WERI-Rb-1 (cell line): Measurements from ENCODE around the gene MMP2.

Experiments
- DNase-seq: peaks from one replicate; pipeline ENCODE4 v3.0.0-alpha.2; 2020
- H3K27ac ChIP-seq: fragments of 250-450 bp; sonication (Bioruptor Pico); 2 replicates; pipeline ENCODE4 v1.5.1; 2020; ENCODE audit warnings: mild to moderate bottlenecking, moderate library complexity
- H3K27me3 ChIP-seq: fragments of 250-450 bp; sonication (Bioruptor Pico); 2 replicates; pipeline ENCODE4 v1.5.1; 2021; ENCODE audit warnings: mild to moderate bottlenecking, low read depth, moderate library complexity; ENCODE audit not compliant: insufficient read depth, severe bottlenecking
- H3K36me3 ChIP-seq: fragments of 250-450 bp; sonication (Bioruptor Pico); 2 replicates; pipeline ENCODE4 v1.5.1; 2020; ENCODE audit warnings: mild to moderate bottlenecking, moderate library complexity
- H3K4me3 ChIP-seq: 2 replicates; pipeline ENCODE4 v1.5.1; 2011; ENCODE audit warnings: low read depth, mild to moderate bottlenecking, control low read depth, low read length
- H3K9me3 ChIP-seq: fragments of 250-450 bp; sonication (Bioruptor Pico); 2 replicates; pipeline ENCODE4 v1.5.1; 2021; ENCODE audit warnings: mild to moderate bottlenecking, moderate library complexity; ENCODE audit not compliant: severe bottlenecking
- TF ChIP-seq, protein P1 (sequence below): IDR thresholded peaks from 2 replicates; pipeline ENCODE4 v1.5.1; 2011; ENCODE audit warnings: low read depth, mild to moderate bottlenecking, control low read depth, inconsistent platforms, low read length

MMP2 gene

DNA sequence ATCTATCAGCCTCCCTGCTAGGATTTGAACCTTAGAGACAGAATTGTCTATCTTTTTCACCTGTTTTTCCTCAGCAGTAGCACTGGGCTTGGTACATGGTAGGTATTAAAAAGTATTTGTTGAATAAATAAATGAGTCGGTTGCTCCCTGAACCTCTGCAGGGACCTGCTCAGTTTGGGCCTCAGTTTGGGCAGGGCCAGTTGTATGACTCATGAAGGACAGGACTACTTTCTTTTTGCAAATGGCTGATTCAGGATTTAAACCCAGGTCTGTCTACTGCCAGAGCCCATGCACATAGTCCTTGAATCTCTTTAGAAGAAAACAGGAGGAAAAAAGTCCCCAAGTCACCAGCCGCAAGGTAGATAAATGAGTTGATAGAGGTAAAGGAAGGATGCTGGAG, 3.1 kb downstream of the MMP2 start:
- Histone ChIP-seq H3K27ac (no peak overlapping the region), H3K4me3 (no peak overlapping the region), H3K27me3 (no peaks in the 10 kb centered on the region), H3K36me3 (peaks cover 8% of the 10 kb centered on the region), H3K9me3 (no peaks in the 10 kb centered on the region)
- TF ChIP-seq, protein P1, sequence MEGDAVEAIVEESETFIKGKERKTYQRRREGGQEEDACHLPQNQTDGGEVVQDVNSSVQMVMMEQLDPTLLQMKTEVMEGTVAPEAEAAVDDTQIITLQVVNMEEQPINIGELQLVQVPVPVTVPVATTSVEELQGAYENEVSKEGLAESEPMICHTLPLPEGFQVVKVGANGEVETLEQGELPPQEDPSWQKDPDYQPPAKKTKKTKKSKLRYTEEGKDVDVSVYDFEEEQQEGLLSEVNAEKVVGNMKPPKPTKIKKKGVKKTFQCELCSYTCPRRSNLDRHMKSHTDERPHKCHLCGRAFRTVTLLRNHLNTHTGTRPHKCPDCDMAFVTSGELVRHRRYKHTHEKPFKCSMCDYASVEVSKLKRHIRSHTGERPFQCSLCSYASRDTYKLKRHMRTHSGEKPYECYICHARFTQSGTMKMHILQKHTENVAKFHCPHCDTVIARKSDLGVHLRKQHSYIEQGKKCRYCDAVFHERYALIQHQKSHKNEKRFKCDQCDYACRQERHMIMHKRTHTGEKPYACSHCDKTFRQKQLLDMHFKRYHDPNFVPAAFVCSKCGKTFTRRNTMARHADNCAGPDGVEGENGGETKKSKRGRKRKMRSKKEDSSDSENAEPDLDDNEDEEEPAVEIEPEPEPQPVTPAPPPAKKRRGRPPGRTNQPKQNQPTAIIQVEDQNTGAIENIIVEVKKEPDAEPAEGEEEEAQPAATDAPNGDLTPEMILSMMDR, result no peak
- no peak for DNase-seq

DNA sequence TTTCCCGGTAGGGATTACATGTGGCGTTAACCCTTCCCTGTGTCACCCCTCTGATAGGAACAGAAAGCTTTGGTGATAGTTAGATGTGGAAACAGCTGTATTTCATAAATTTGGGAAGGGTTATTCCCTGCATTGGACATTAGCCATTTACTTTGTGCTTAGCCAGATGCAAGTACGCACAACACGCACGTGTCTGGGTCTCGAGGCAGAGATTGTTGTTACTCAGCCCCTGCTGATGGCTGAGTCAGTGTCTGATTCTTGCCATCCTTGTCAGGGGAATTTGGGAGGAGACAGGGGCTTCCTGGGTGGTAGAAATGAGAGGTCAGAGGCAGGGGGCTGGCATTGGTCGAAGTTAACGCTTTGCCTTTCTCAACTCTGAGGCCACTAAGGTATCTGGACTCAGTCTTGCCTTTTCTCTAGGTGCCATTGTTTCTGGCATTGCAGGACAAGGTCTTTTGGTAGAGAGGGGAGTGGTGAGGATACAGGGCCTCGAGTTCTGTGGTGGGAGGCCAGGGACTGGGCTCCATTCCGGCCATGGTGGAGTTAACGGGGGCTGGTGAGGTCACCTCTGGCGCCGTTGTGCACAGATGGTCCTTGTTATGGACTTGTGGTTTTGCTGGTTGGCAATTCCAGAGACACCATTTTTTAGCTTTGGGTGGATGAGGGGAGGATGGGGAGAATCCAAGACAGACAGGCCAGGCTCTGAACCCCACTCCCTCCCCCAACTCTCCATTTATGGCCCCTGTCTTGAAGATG, 8.2 kb downstream of the MMP2 start:
- Histone ChIP-seq H3K4me3 (no peak overlapping the region), H3K27me3 (no peaks in the 10 kb centered on the region), H3K36me3 (peaks cover 8% of the 10 kb centered on the region), H3K9me3 (no peaks in the 10 kb centered on the region), H3K27ac (no peak overlapping the region)
- DNase-seq, result no peak
- TF ChIP-seq, protein P1, result no peak

DNA sequence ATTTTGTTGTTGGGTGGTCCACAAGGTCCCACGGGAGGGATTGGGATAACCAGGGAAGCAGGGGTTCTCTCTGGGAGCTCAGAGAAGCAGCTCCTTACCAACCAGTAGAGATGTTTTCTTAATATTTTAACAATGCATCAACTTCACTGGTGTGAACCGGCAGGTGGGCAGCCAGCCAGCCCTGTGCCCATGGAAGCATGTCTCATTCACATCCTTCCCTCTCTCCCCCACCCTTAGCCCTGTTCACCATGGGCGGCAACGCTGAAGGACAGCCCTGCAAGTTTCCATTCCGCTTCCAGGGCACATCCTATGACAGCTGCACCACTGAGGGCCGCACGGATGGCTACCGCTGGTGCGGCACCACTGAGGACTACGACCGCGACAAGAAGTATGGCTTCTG, 9.3 kb downstream of the MMP2 start:
- Histone ChIP-seq H3K9me3 (no peaks in the 10 kb centered on the region), H3K36me3 (peaks cover 6% of the 10 kb centered on the region), H3K27ac (no peak overlapping the region), H3K4me3 (no peak overlapping the region), H3K27me3 (no peaks in the 10 kb centered on the region)
- TF ChIP-seq, protein P1, result no peak
- DNase-seq, result no peak

DNA sequence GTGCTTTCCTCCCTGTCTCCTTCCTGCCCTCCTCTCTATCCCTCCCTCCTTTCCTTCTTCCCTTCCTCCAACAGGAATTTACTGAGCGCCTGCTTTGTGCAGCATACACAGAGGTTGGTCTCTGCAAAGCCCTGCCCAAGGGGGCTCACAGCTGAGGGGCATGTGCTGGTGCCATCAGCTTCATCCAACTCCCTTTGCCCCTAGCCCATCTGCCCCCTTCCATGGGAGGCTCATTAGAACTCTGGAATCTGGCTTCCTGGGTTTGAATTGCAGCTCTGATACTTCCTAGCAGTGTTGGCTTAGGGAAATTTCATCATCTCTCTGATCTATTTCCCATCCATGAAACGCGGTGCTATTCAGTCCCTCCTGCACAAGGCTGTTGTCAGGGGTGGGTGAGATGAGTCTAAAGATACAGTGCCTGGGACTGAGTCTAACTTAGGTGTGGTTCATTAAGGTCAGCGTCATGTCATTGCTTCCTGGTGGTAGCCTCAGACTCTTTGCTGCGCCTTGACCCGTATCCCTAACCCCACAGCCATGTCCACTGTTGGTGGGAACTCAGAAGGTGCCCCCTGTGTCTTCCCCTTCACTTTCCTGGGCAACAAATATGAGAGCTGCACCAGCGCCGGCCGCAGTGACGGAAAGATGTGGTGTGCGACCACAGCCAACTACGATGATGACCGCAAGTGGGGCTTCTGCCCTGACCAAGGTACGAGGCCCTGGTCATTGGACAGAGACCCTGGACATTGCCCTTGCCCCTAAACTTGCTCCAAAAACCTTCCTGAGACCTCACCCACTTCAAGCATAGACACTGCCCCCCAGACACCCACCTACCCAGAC, 10.3 kb downstream of the MMP2 start:
- Histone ChIP-seq H3K36me3 (no peaks in the 10 kb centered on the region; the same call in 1 of the 2 replicates), H3K27me3 (no peaks in the 10 kb centered on the region)
- TF ChIP-seq, protein P1, result no peak

DNA sequence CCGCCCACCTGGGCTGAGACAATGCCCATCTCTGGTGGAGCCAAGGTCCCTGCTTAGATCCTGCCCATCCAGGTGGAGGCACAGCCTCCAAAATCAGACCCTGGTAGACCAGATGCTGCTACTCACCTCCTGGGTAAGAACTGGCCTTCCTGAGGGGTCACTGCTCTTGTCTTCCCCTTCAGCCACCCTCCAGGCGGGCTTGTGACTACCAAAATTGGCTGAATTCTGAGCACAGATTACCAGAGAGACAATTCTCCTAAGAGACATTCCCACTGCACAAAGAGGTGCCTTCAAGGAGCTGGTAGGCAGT, 10.9 kb downstream of the MMP2 start:
- TF ChIP-seq, protein P1, result no peak
- Histone ChIP-seq H3K27ac (no peak overlapping the region), H3K9me3 (no peaks in the 10 kb centered on the region), H3K4me3 (no peak overlapping the region), H3K27me3 (no peaks in the 10 kb centered on the region), H3K36me3 (no peaks in the 10 kb centered on the region; the same call in 1 of the 2 replicates)
- DNase-seq, result no peak

More for the DNA sequence above, 10.3 kb downstream of the MMP2 start:
- no peak for DNase-seq
- Histone ChIP-seq H3K27ac (no peak overlapping the region), H3K4me3 (no peak overlapping the region), H3K9me3 (no peaks in the 10 kb centered on the region)
